ENCODE data around the gene GULP1. TPM values are rescaled to one million over a fixed set of nuclear protein-coding genes. Genes with fewer than 3 reads are reported as not detected.
"Not testable (repeated sequence)": the region's sequence is repeated elsewhere in the genome, so short reads cannot be mapped to it uniquely, and the experiment has no call there.

The GULP1 gene
- total RNA-seq, 1 experiment from 2014 or later = 108 TPM

DNA sequence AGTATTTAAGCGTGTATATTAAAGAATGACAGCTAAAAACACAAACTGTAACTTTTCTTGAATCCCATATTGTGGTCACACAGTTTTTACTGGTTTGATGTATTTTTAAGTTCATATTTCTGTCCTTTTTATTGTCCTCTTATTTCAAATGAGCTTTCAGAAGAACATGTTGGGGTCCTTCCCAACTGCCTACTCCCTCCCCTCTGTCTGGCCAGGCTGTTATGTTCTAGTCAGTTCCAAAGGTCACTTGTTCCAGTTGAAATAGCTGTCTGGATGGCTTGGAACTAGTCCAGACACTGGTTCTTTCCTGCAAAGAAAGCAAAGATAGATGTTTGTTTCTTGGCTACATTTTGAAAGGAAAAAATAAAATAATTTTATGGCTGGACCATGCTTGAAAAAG, 306.9 kb downstream of the GULP1 start:
- no peak for DNase-seq (ENCODE audit: low read depth in 1 of 2, low spot score in 2 of 2)
- Histone ChIP-seq H3K36me3 (no peaks in the 10 kb centered on the region; the same call in 1 of the 2 replicates), H3K9me3 (replicated peaks) (no peaks in the 10 kb centered on the region), H3K4me1 (replicated peaks) (peaks cover 25% of the 10 kb centered on the region), H3K27me3 (replicated peaks) (no peaks in the 10 kb centered on the region), H3K27ac (no peak overlapping the region), H3K4me3 (no peak overlapping the region)

GRCh38 chr2:188599140-188599539, 307.5 kb downstream of the GULP1 start:
- peaks cover 25% of the 10 kb centered on the region for H3K4me1 ChIP-seq (replicated peaks)
- no peaks in the 10 kb centered on the region for H3K27me3 ChIP-seq (replicated peaks)
- no peaks in the 10 kb centered on the region for H3K9me3 ChIP-seq (replicated peaks)
- DNase-seq (ENCODE audit: low read depth in 1 of 2, low spot score in 2 of 2) = no peak
- no peak overlapping the region for H3K27ac ChIP-seq
- H3K36me3 ChIP-seq = no peaks in the 10 kb centered on the region; the same call in 1 of the 2 replicates
- no peak overlapping the region for H3K4me3 ChIP-seq

- H3K27ac ChIP-seq = no peak overlapping the region
Observed at GRCh38 chr2:188600536-188601210, 309.0 kb downstream of the GULP1 start.

DNA sequence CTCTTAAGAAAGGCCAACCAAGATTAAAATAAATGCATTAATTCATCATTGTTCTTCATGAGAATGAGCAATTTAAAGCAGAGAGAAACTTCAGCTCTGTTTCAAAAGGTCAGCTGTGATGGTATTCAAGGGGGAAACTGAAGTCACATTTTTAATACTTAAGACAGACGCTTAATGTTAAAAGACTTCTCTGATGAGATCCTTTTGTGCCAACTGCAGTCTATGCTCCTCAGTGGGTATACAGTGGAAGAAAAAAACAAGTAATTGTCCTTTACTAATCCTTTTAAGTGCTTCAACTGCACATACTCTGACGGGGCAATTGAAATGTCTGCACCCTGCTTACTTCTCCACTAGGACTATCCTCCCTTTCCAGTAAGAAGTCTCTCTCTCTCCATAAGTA, 309.7 kb downstream of the GULP1 start:
- Histone ChIP-seq H3K27me3 (replicated peaks) (no peaks in the 10 kb centered on the region), H3K4me1 (replicated peaks) (peaks cover 25% of the 10 kb centered on the region), H3K4me3 (no peak overlapping the region), H3K27ac (no peak overlapping the region), H3K9me3 (replicated peaks) (no peaks in the 10 kb centered on the region), H3K36me3 (no peaks in the 10 kb centered on the region; the same call in 1 of the 2 replicates)
- no peak for DNase-seq (ENCODE audit: low read depth in 1 of 2, low spot score in 2 of 2)

More at GRCh38 chr2:188600536-188601210, 309.0 kb downstream of the GULP1 start:
- peak in 1 of 2 experiments; percentile 55 for DNase-seq (ENCODE audit: low read depth in 1 of 2, low spot score in 2 of 2)
- H3K9me3 ChIP-seq (replicated peaks) = no peaks in the 10 kb centered on the region
- no peak overlapping the region for H3K4me3 ChIP-seq
- H3K36me3 ChIP-seq = no peaks in the 10 kb centered on the region; the same call in 1 of the 2 replicates
- H3K4me1 ChIP-seq (replicated peaks) = peaks cover 25% of the 10 kb centered on the region
- no peaks in the 10 kb centered on the region for H3K27me3 ChIP-seq (replicated peaks)

DNA sequence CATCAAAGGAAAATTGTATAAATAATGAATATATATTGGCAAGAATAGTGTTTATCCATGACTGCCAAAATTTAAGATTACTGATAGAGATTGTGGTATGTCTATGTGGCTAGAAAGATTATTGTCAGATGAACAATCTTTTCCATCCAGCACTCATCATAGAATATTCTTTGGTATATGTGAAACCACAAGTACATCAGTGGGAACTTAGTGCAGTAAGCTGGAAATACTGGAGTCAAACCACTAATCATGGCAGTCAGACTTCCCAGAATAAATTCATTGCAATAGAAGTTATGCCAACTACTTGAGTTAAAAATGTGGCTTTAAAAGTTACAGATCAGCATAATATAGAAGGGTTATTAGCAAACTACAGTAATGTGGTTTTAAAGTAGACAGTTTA, 310.3 kb downstream of the GULP1 start:
- peaks cover 25% of the 10 kb centered on the region for H3K4me1 ChIP-seq (replicated peaks)
- H3K36me3 ChIP-seq = no peaks in the 10 kb centered on the region; the same call in 1 of the 2 replicates
- H3K27me3 ChIP-seq (replicated peaks) = no peaks in the 10 kb centered on the region
- no peak overlapping the region for H3K27ac ChIP-seq
- no peak for DNase-seq (ENCODE audit: low read depth in 1 of 2, low spot score in 2 of 2)
- H3K4me3 ChIP-seq = no peak overlapping the region
- H3K9me3 ChIP-seq (replicated peaks) = no peaks in the 10 kb centered on the region

DNA sequence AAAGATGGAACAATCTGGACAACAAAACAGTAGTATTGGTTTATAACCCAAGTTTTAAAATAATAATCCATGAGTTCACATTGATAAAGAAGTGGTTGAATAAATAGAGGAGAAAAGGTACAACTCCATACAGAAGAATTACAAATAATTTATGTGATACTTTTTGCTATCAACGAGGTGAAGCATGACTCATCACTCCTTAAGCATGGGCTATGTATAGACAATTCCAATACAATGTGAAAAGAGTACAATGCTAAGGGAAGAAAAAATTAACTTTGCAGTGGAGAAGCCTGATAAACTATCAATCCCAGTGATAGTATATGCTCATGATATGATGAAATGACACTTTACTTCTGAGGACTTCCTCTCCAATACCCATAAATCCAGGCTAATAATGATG, 312.9 kb downstream of the GULP1 start:
- H3K9me3 ChIP-seq (replicated peaks) = no peaks in the 10 kb centered on the region
- DNase-seq (ENCODE audit: low read depth in 1 of 2, low spot score in 2 of 2) = no peak
- no peaks in the 10 kb centered on the region for H3K36me3 ChIP-seq
- H3K4me3 ChIP-seq = no peak overlapping the region
- H3K27me3 ChIP-seq (replicated peaks) = no peaks in the 10 kb centered on the region
- H3K27ac ChIP-seq = no peak overlapping the region
- H3K4me1 ChIP-seq (replicated peaks) = peaks cover 19% of the 10 kb centered on the region

- H3K36me3 ChIP-seq; H3K4me1 ChIP-seq (replicated peaks); H3K27ac ChIP-seq; H3K9me3 ChIP-seq (replicated peaks); DNase-seq (ENCODE audit: low read depth in 1 of 2, low spot score in 2 of 2); H3K27me3 ChIP-seq (replicated peaks); H3K4me3 ChIP-seq: not testable (repeated sequence)
Observed at GRCh38 chr2:188605609-188606584, 314.2 kb downstream of the GULP1 start.

- H3K4me3 ChIP-seq; DNase-seq (ENCODE audit: low read depth in 1 of 2, low spot score in 2 of 2); H3K27me3 ChIP-seq (replicated peaks); H3K27ac ChIP-seq; H3K36me3 ChIP-seq; H3K9me3 ChIP-seq (replicated peaks); H3K4me1 ChIP-seq (replicated peaks): not testable (repeated sequence)
Observed at GRCh38 chr2:188606596-188606995, 314.9 kb downstream of the GULP1 start.

DNA sequence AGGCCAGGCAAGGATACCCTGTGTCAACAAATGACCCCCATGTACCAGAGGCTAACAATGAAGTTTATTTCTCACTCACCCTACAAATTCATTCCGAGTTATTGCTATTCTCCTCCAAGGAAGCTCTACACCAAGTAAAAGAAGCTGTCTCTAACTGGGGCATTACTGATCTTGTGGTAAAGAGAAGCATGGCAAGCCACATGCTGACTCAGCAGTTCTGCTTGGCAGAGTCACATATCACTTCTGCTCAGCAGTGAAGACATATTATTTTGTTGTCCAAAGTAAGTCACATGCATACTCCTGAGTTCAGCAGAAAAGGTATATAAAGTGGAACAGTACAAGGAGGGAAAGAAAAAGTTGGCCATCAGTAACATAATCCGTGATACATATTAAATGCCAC, 315.8 kb downstream of the GULP1 start:
- peaks cover 4% of the 10 kb centered on the region; the same call in 1 of the 2 replicates for H3K4me1 ChIP-seq (replicated peaks)
- H3K36me3 ChIP-seq = no peaks in the 10 kb centered on the region
- no peaks in the 10 kb centered on the region; the same call in 1 of the 2 replicates for H3K9me3 ChIP-seq (replicated peaks)
- no peak for DNase-seq (ENCODE audit: low read depth in 1 of 2, low spot score in 2 of 2)
- no peak overlapping the region for H3K4me3 ChIP-seq
- no peak overlapping the region for H3K27ac ChIP-seq
- H3K27me3 ChIP-seq (replicated peaks) = no peaks in the 10 kb centered on the region

DNA sequence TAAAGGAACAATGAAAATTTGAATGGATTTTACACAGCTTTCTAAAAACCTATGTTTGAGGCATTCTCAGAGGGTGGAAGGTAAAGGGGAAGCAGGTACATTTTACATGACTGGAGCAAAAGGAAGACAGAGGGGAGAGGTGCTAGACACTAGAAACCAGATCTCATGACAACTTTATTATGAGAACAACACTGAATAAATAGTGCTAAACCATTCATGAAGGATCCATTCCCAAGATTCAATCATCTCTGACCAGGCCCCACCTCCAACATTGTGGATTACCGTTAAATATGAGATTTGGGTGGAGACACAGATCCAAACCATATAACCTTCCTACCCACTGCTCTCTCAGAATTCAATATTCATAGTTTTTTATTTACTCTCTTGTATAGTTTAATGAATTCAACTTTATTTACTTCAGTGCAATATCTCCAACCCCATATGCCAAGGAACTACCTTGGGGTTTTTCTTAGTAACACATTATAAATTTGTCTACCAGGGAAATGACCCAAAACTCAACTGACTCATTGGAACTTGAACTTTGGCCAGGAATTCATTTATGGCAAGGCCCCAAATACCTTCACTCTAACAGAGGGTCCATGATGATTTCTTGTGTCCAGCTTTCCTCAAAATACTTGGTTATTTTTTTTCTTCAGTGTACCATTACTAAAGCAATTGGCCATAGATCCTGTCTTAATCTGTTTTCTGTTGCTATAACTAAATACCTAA, 317.8 kb downstream of the GULP1 start:
- Histone ChIP-seq H3K4me1 (replicated peaks) (peaks cover 4% of the 10 kb centered on the region; the same call in 1 of the 2 replicates), H3K9me3 (replicated peaks) (no peaks in the 10 kb centered on the region; the same call in 1 of the 2 replicates), H3K27ac (no peak overlapping the region), H3K36me3 (no peaks in the 10 kb centered on the region), H3K27me3 (replicated peaks) (no peaks in the 10 kb centered on the region), H3K4me3 (no peak overlapping the region)
- no peak for DNase-seq (ENCODE audit: low read depth in 1 of 2, low spot score in 2 of 2)

DNA sequence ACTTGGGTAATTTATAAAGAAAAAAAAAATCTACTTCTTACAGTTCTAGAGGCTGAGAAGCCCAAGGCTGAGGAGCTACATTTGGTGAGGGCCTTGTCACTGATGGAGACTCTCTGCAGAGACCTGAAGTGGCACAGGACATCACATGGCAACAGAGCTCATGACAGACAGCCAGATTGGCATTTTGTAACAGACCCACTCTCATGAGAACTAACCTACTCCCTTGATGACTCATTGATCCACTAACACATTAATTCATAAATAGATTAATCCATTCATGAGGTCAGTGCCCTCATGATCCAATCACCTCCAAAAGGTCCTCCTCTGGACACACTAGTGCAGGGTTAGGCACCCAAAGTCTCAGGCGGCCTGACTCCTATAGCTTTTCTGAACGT, 318.4 kb downstream of the GULP1 start:
- H3K27ac ChIP-seq = no peak overlapping the region
- H3K4me1 ChIP-seq (replicated peaks) = peaks cover 4% of the 10 kb centered on the region; the same call in 1 of the 2 replicates
- H3K4me3 ChIP-seq = no peak overlapping the region
- DNase-seq (ENCODE audit: low read depth in 1 of 2, low spot score in 2 of 2) = no peak
- H3K27me3 ChIP-seq (replicated peaks) = no peaks in the 10 kb centered on the region
- no peaks in the 10 kb centered on the region; the same call in 1 of the 2 replicates for H3K9me3 ChIP-seq (replicated peaks)
- no peaks in the 10 kb centered on the region for H3K36me3 ChIP-seq

- no peak for DNase-seq (ENCODE audit: low read depth in 1 of 2, low spot score in 2 of 2)
- H3K27me3 ChIP-seq (replicated peaks) = no peaks in the 10 kb centered on the region
- H3K27ac ChIP-seq = no peak overlapping the region
- no peak overlapping the region for H3K4me3 ChIP-seq
- peaks cover 4% of the 10 kb centered on the region; the same call in 1 of the 2 replicates for H3K4me1 ChIP-seq (replicated peaks)
- no peaks in the 10 kb centered on the region for H3K36me3 ChIP-seq
- no peaks in the 10 kb centered on the region; the same call in 1 of the 2 replicates for H3K9me3 ChIP-seq (replicated peaks)
Observed at GRCh38 chr2:188610827-188611226, 319.2 kb downstream of the GULP1 start.

GRCh38 chr2:188619146-188619545, 327.5 kb downstream of the GULP1 start:
- Histone ChIP-seq H3K4me3 (no peak overlapping the region), H3K27ac (no peak overlapping the region), H3K36me3 (no peaks in the 10 kb centered on the region), H3K4me1 (replicated peaks) (no peaks in the 10 kb centered on the region), H3K9me3 (replicated peaks) (no peaks in the 10 kb centered on the region), H3K27me3 (replicated peaks) (no peaks in the 10 kb centered on the region)
- no peak for DNase-seq (ENCODE audit: low read depth in 1 of 2, low spot score in 2 of 2)

Data from SJSA1 (cell line).